ENCODE results near the gene ACACA.

DNA sequence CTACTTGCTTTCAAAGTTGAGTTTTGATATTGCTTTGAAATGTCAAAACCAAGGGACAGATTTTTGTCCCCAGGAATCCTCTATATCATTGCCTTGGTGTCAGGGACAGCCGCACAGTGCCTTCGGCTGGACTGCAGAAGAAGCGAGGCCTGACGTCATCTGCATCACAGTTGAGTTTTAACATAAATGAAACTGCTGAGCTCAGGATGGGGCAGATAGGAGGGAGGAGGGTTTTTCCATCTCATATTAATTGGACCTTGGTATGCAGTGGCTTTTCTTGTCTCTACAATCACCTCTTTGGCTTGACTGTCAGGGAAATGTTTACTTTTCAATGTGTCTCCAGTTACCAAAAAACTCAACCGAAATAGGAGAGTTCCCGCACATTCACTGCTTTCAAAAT lies 346.5 kb downstream of the ACACA start:
- TF ChIP-seq RAD21 (CRISPR knock-in tag; conservative IDR thresholded peaks at IDR 0.05 in 1 of 2, IDR thresholded peaks at IDR 0.05 in 1 of 2) (no peak), SREBF1 (IDR thresholded peaks at IDR 0.05; ENCODE audit: borderline replicate concordance, low read depth, low read length) (no peak), NFE2 (IDR thresholded peaks at IDR 0.05; ENCODE audit: low read depth) (no peak)

Data from K562 (cell line).